B cell (primary cell): ENCODE measurements around the gene ABCA2. TPM values are rescaled to one million over a fixed set of nuclear protein-coding genes. Genes with fewer than 3 reads are reported as not detected.

Experiments used
- ATAC-seq: fragments of 200-7000 bp; cut with Tn5 transposase; one replicate; pipeline ENCODE4 v1.10.0; 2021; ENCODE audit warnings: low read depth, mild to moderate bottlenecking, moderate number of reproducible peaks, moderate library complexity
- CTCF ChIA-PET: fragments of 350-600 bp; sonication (Branson Sonifier 250); formaldehyde crosslinking; loops from one replicate; lab custom pipeline; 2021; ENCODE audit warnings: antibody characterized with exemption, inconsistent platforms; lab: Charles Lee
- POLR2A ChIA-PET: fragments of 350-600 bp; sonication (Branson Sonifier 250); formaldehyde crosslinking; loops from one replicate; lab custom pipeline; 2021; ENCODE audit warnings: antibody characterized with exemption; lab: Charles Lee
- DNase-seq: peaks from one replicate; pipeline ENCODE4 v3.0.0; 2013
- H2AFZ ChIP-seq: 2 replicates; pipeline ENCODE4 v1.6.1; 2012; ENCODE audit warnings: mild to moderate bottlenecking, low read depth, low read length; ENCODE audit not compliant: insufficient read depth, poor library complexity, severe bottlenecking
- H3K27ac ChIP-seq, 2 donors: 1 replicate in 1 of 2; 2 replicates in 1 of 2; pipeline ENCODE4 v1.5.1; 2012 to 2013; ENCODE audit warnings: low read length in 2 of 2, mild to moderate bottlenecking in 2 of 2, moderate library complexity in 1 of 2
- H3K27me3 ChIP-seq, 4 experiments: fragments of 200-600 bp in 1 of 4; sonication (generic) in 1 of 4; replicated peaks in 1 of 4; 1 replicate in 2 of 4; 2 replicates in 2 of 4; pipeline versions ENCODE4 v1.6.1 to v1.7.0; 2013 to 2016; ENCODE audit warnings: low read length in 3 of 4, mild to moderate bottlenecking in 2 of 4, mixed read lengths in 1 of 4, moderate library complexity in 1 of 4; ENCODE audit not compliant: insufficient read depth in 4 of 4, control insufficient read depth in 3 of 4; ENCODE audit errors: control extremely low read depth in 1 of 4
- H3K36me3 ChIP-seq, 2 experiments: replicated peaks in 1 of 2; 1 replicate in 1 of 2; 2 replicates in 1 of 2; pipeline versions ENCODE4 v1.6.1 to v1.7.1; 2013; ENCODE audit warnings: low read length in 1 of 2; ENCODE audit not compliant: insufficient read depth in 2 of 2, control insufficient read depth in 1 of 2; ENCODE audit errors: control extremely low read depth in 1 of 2, extremely low read depth in 1 of 2
- H3K4me1 ChIP-seq, 2 donors: fragments of 200-600 bp in 1 of 2; sonication (generic) in 1 of 2; 1 replicate in 1 of 2; 2 replicates in 1 of 2; pipeline versions ENCODE4 v1.5.1 to v1.6.1; 2013 to 2017; ENCODE audit warnings: low read length in 2 of 2; ENCODE audit not compliant: control insufficient read depth in 2 of 2, insufficient read depth in 2 of 2
- H3K4me2 ChIP-seq: replicated peaks from 2 replicates; pipeline ENCODE3; 2012; ENCODE audit warnings: mild to moderate bottlenecking, low read depth, low read length; ENCODE audit not compliant: poor library complexity, severe bottlenecking
- H3K4me3 ChIP-seq, 5 experiments: fragments of 200-600 bp in 1 of 5; sonication (generic) in 1 of 5; 1 replicate in 3 of 5; 2 replicates in 2 of 5; pipeline versions ENCODE4 v1.5.1 to v1.7.0; 2011 to 2016; ENCODE audit warnings: low read length in 4 of 5, mild to moderate bottlenecking in 4 of 5, low read depth in 2 of 5, control low read depth in 1 of 5, moderate library complexity in 1 of 5; ENCODE audit not compliant: insufficient read depth in 1 of 5; ENCODE audit errors: control extremely low read depth in 1 of 5, extremely low read depth in 1 of 5
- H3K79me2 ChIP-seq: fragments of 200-600 bp; sonication (generic); one replicate; pipeline ENCODE4 v1.6.0; 2016; ENCODE audit warnings: low read length; ENCODE audit not compliant: control insufficient read depth, insufficient read depth
- H3K9ac ChIP-seq: fragments of 200-600 bp; sonication (generic); 2 replicates; pipeline ENCODE4 v1.6.1; 2017; ENCODE audit warnings: mild to moderate bottlenecking, low read length, moderate library complexity
- H3K9me3 ChIP-seq, 3 donors: one replicate each; pipeline versions ENCODE4 v1.6.1 to v1.7.1; 2013; ENCODE audit warnings: low read length in 2 of 3; ENCODE audit not compliant: control insufficient read depth in 2 of 3, insufficient read depth in 1 of 3; ENCODE audit errors: control extremely low read depth in 1 of 3
- H4K20me1 ChIP-seq: 2 replicates; pipeline ENCODE4 v1.6.0; 2012; ENCODE audit warnings: mild to moderate bottlenecking, low read length; ENCODE audit not compliant: insufficient read depth, control insufficient read depth, poor library complexity, severe bottlenecking
- H3K27ac Mint-ChIP-seq: one replicate; pipeline ENCODE4 v1.8.0; 2021; ENCODE audit warnings: mixed read lengths
- H3K27me3 Mint-ChIP-seq: one replicate; pipeline ENCODE4 v1.8.0; 2021; ENCODE audit warnings: mixed read lengths
- H3K4me1 Mint-ChIP-seq: one replicate; pipeline ENCODE4 v1.8.0; 2021; ENCODE audit warnings: mixed read lengths
- H3K4me3 Mint-ChIP-seq: one replicate; pipeline ENCODE4 v1.8.0; 2021; ENCODE audit warnings: mixed read lengths
- H3K9me3 Mint-ChIP-seq: one replicate; pipeline ENCODE4 v1.8.0; 2022; ENCODE audit warnings: mixed read lengths; ENCODE audit not compliant: insufficient read depth
- EZH2 ChIP-seq: IDR thresholded peaks from 2 replicates; pipeline ENCODE4 v1.6.1; 2012; ENCODE audit warnings: borderline replicate concordance, low read depth, mild to moderate bottlenecking, moderate library complexity, low read length; ENCODE audit not compliant: insufficient read depth, poor library complexity, severe bottlenecking
- WGBS: methylation state at CpG from one replicate; pipeline ENCODE4 v1.1.5; 2013; ENCODE audit warnings: missing lambda C conversion rate; ENCODE audit not compliant: insufficient coverage; 5-methylcytosine and 5-hydroxymethylcytosine counted together
- intact Hi-C: fragments of 100-400 bp; cut with micrococcal nuclease; formaldehyde crosslinking; loops from one replicate; pipeline ENCODE4 v1.10.0; 2022
- polyA plus RNA-seq: library from polyadenylated mRNA; depleted of rRNA; stranded (reverse); fragments of >200 nt; gene quantifications from 2 replicates; pipeline ENCODE4 v1.2.3, GENCODE V29; 2012
- total RNA-seq, 2 donors: library from RNA; stranded (reverse); fragments of 120-200 nt in 1 of 2; gene quantifications; 1 replicate in 1 of 2; 2 replicates in 1 of 2; pipeline versions ENCODE4 v1.2.3 to v1.2.4, GENCODE V29; 2013 to 2022
- TF ChIP-seq, protein P1 (sequence below): fragments of 200-600 bp; IDR thresholded peaks from one replicate; pipeline ENCODE4 v1.8.0; 2022; ENCODE audit warnings: antibody characterized with exemption, mild to moderate bottlenecking

The ABCA2 gene
- total and polyA plus RNA-seq, 2 donors (not counting 1 experiment from before 2014, with no cell fraction given) = 30.7 to 61.1 TPM

- Mint-ChIP-seq H3K4me1 (peaks cover 26% of the 10 kb centered on the region), H3K27ac (peak within 1 kb of the TSS; percentile 81), H3K27me3 (peaks cover 3% of the 10 kb centered on the region), H3K4me3 (peak within 1 kb of the TSS; percentile 82), H3K9me3 (no peaks in the 10 kb centered on the region)
- no peaks in the 10 kb centered on the region for H3K36me3 ChIP-seq
- peaks cover 19 to 36% of the 10 kb centered on the region in 2 donors for H3K4me1 ChIP-seq
- peaks cover 0 to 7% (median 0%) of the 10 kb centered on the region in 3 donors for H3K9me3 ChIP-seq
- ChIA-PET CTCF (interaction anchor here (0.5 to 6.7 kb wide), 13 partner anchors 10 to 228 kb away, joined by 3 to 49 read pairs (median 4); partner anchors contain the start of genes ABCA2, AJM1, MAN1B1 and NPDC1), POLR2A (interaction anchor here (0.6 to 2.4 kb wide), 7 partner anchors 16 to 157 kb away, joined by 3 to 19 read pairs (median 4); partner anchors contain the start of genes FUT7, MAN1B1 and RNF224)
- peak within 1 kb of the TSS in 4 of 5 experiments; percentile 36 to 47 (median 44) for H3K4me3 ChIP-seq
- H3K27me3 ChIP-seq = peaks cover 0 to 15% (median 1%) of the 10 kb centered on the region in 4 experiments
- under 1% methylated on average over 58 of the region's 74 CpGs for WGBS
- peak; percentile 93 for DNase-seq
- peak within 1 kb of the TSS; percentile 54 for H3K9ac ChIP-seq
- TF ChIP-seq EZH2 = no peak
- TF ChIP-seq, protein P1, sequence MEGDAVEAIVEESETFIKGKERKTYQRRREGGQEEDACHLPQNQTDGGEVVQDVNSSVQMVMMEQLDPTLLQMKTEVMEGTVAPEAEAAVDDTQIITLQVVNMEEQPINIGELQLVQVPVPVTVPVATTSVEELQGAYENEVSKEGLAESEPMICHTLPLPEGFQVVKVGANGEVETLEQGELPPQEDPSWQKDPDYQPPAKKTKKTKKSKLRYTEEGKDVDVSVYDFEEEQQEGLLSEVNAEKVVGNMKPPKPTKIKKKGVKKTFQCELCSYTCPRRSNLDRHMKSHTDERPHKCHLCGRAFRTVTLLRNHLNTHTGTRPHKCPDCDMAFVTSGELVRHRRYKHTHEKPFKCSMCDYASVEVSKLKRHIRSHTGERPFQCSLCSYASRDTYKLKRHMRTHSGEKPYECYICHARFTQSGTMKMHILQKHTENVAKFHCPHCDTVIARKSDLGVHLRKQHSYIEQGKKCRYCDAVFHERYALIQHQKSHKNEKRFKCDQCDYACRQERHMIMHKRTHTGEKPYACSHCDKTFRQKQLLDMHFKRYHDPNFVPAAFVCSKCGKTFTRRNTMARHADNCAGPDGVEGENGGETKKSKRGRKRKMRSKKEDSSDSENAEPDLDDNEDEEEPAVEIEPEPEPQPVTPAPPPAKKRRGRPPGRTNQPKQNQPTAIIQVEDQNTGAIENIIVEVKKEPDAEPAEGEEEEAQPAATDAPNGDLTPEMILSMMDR = no peak
- H2AFZ ChIP-seq = peak within 1 kb of the TSS; percentile 76
- intact Hi-C loops = loop anchor here (1.0 to 5.0 kb wide), 3 partner anchors 16 to 130 kb away; partner anchors contain the start of genes FUT7, MAN1B1 and TPRN
- ATAC-seq = peak; percentile 85
- no peaks in the 10 kb centered on the region for H3K79me2 ChIP-seq
- peaks cover 8% of the 10 kb centered on the region for H4K20me1 ChIP-seq
- no peak within 1 kb of the TSS for H3K27ac ChIP-seq
- H3K4me2 ChIP-seq = peak within 1 kb of the TSS; percentile 79
These were observed 42.3 kb upstream of the ABCA2 start, which contains the start of gene SAPCD2 for GRCh38 chr9:137070201-137070905. SAPCD2 (minus strand) TSS chr9:137070557; CDS start chr9:137070460, 97 bp downstream.
